IPS DF 19.7 (cell line): Measurements from ENCODE around the gene DOCK6.

ENCODE experiments used
- DNase-seq: peaks from one replicate; pipeline ENCODE4 v3.0.0-alpha.2; 2013; ENCODE audit warnings: low read depth, low spot score

DOCK6 gene

DNA sequence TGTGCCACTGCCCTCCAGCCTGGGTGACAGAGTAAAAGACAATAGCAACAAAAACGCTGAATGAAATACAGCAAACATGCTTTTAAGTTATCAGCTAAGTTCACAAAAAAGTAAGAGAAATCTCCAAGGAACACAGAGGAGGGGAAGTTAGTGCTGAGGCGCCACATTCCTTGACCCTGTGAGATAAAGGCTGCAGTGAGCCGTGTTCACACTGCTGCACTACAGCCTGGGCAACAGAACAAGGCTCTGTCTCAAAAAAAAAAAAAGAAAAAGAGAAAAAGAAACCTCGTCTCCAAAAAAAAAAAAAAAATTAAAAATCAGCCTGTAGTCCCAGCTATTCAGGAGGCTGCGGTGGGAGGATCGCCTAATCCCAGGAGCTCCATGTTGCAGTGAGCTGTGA lies 16.3 kb upstream of the DOCK6 start:
- no peak for DNase-seq

GRCh38 chr19:11274533-11275086 lies 12.3 kb upstream of the DOCK6 start:
- DNase-seq: no peak

- DNase-seq: no peak
Observed at GRCh38 chr19:11273989-11274388, 11.7 kb upstream of the DOCK6 start.

- no peak for DNase-seq
Observed at GRCh38 chr19:11273296-11273695, 11.0 kb upstream of the DOCK6 start.

DNA sequence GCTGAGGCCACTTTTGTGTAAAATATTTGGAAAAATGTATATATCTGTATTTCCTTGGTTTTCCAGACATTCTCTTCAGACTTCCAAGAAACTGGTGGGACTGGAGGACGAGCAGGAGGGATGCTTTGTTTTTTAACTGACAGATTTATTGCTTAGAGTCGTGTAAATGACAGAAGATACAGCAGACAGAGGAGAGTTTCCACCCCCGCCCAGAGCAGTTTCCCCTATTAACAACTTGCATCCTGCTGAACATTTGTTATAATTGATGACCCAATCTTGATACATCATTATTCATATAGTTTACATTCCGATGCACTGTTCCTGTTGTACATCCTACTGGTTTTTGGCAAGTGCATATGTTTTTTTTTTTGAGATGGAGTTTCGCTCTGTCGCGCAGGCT lies 7.1 kb upstream of the DOCK6 start:
- DNase-seq: no peak

DNA sequence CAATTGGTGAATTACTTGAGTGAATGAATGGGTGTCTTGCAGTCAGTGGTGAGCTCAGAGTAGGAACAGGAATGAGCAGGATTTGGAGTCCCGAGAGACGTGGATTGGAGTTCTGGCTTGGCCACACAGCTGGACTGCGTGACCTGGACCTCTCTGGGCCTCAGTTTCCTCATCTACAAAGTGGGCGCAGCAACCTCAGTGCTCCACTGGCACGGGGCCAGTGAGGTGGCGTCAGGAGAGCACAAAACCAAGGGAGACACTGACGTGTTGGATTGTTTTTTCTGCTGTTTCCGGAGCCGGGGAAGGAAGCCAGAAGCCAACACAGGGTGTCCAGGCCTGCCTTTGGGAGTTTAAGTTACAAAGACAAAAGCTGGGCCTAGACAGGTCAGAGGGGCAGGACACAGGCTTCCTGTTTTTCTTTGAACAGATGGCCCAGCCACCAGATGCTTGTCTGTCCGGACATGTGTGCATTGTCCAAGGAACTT lies 6.5 kb upstream of the DOCK6 start:
- no peak for DNase-seq

- no peak for DNase-seq
Observed at GRCh38 chr19:11267316-11268085, 5.2 kb upstream of the DOCK6 start.

DNA sequence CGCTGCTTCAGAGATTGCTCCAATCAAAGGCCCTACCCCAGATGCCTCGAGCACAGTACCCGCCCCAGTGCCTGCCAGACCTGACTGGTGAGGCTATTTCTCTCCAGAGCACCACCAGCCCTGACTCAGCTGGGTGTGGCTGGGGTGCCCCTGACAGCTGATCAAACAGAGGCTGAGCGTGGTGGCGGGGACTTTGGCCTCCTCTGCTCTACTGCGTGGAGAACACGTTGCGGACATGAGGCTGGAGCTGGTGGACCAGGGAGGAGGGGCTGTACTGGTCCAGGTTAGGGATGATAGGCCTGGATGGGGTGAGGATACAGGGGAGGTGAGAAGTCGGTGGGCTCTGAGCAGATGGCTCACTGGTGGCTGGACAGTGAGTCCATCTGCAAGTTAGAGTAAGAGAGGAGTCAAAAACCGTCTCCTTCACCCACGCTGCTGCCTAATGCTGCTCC lies 3.5 kb upstream of the DOCK6 start:
- no peak for DNase-seq

DNA sequence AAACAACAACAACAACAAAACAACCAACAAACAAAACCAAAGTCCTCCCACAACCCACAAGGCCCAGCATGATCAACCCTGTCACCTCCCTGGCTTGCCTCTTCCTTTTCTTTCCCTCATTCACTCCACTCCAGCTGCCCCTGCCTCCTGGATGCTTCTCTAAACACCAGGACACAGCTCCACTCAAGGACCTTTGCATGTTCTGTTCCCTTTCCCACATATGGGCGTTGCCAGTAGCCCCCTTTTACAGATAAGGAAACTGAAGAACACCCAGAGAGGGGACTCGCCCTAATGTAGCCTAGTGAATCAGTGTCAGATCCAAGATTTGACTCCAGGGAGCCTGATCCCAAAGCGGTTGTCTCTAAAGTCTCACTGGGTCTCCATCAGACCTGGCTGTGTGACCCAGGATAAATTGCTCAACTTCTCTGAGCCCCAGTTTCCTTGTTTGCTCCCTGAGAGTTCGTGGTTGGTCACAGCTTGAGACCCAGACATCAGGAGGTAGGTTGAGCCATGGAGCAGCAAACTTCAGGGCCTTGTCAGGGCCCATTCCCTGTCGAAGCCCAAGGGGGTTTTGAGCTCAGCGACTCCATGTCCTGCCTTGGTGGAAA lies 3.0 kb upstream of the DOCK6 start:
- no peak for DNase-seq

DNA sequence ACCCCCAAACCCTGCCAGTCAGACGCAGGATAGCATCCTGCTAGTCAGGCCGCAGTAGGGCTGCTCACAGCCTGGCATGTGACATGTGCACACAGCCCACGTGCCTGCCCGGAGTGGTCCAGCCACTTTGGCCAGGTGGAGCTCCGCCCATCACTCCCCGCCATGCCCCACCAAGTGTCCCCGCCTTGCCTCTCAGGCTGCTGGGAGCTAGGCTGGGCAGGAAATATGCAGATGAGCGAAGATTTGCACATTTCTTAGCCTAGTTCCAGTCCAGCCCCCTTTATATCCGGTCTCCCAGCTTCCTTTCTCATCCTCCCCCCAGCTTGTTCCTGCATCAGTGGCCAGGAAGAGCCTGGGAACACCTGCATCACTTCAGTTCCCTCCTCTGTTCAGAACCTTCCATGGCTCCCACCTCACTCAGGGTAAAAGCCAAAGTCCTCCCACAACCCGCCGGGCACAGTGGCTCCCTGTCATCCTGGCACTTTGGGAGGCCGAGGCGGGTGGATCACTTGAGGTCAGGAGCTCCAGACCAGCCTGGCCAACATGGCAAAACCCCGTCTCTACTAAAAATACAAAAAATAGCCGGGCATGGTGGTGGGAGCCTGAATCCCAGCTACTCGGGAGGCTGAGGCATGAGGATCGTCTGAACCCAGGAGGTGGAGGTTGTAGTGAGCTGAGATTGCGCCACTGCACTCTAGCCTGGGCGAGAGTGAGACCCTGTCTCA lies 2.3 kb upstream of the DOCK6 start:
- peak; percentile 59 for DNase-seq

GRCh38 chr19:11263726-11264125 lies 1.4 kb upstream of the DOCK6 start:
- no peak for DNase-seq

DNA sequence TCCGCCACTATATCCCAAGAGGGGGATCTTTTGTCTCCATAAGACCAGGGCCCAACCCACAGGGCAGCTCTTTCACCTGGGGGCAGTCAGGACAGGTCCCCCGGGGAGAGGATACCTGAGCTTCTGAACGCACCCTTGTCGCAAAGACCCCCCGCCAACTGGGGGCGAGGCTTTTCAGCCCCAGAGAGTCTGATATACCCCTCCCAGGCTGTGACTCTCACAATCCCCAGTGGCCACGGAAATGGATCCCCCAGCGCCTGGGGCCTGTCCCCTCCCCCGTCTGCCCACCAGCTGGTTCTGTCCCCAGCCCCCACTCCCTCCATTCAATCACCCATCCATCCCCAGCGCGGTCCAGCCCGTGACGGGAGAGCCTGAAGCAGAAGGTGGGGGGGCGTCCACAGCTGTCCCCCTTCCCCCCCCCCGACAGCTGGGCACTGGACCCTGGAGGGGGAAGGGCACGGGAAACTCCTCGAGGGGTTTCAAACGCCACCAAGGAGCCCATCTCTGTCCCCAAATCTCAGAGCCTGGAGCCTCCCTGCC lies 823 bp downstream of the DOCK6 start:
- no peak for DNase-seq

DNA sequence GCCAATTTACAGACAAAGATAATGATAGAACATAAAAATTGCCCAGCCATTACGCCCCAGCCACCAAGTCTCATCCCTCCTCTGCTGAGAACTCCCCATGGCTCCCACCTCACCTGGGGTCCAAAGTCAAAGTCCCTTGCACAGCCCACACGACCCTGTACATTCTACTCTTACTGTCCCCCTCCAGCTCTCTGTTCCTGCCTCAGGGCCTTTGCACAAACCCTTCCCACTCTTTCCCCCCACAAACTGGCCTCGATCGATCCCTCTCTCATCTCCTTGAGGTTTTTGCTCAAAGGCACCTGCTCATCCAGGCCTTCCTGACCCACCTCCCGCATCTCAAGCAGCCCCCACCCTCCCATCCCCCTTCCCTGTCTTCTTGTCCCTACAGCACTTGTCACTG lies 1.3 kb downstream of the DOCK6 start:
- DNase-seq: no peak

DNA sequence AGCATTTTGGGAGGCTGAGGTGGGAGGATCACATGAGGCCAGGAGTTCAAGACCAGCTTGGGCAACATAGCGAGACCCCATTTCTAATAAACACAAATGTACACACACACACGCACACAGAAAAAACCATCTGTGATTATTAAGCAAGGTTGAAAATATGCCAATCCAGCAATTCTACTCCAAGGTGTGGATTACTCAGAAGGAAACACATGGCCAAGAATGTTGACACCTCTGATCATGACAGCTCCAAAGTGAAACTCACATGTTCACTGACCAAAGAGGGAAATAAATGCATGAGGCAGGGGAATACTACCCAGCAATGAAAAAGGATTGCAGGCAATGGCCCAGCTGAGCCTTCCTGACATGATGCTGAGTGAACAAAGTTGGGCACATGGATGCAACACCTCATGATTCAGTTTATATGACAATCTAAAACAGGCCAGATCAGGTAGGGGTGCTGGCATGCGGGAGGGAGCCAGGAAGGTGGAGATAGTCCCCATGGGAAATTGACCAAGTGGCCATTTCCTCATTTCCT lies 4.4 kb downstream of the DOCK6 start:
- DNase-seq: no peak

GRCh38 chr19:11256189-11256588 lies 6.1 kb downstream of the DOCK6 start:
- DNase-seq: no peak

DNA sequence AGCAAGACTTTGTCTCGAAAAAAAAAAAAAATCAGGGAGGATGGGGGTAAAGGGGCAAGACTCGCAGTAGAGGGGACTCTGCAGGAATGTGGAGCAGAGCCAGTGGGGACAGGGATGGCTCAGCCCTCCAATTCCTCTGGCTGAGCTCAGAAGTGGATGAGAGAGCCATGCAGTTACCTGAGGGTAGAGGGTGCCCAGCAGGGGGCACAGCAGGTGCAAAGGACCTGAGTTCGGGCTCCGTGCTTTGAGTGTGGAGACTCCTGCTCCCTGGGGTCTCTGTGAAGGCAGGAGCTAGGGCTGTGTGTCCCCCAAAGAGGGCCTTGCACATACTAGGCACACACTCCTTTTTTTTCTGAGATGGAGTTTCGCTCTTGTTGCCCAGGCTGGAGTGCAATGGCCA lies 7.7 kb downstream of the DOCK6 start:
- DNase-seq: no peak

DNA sequence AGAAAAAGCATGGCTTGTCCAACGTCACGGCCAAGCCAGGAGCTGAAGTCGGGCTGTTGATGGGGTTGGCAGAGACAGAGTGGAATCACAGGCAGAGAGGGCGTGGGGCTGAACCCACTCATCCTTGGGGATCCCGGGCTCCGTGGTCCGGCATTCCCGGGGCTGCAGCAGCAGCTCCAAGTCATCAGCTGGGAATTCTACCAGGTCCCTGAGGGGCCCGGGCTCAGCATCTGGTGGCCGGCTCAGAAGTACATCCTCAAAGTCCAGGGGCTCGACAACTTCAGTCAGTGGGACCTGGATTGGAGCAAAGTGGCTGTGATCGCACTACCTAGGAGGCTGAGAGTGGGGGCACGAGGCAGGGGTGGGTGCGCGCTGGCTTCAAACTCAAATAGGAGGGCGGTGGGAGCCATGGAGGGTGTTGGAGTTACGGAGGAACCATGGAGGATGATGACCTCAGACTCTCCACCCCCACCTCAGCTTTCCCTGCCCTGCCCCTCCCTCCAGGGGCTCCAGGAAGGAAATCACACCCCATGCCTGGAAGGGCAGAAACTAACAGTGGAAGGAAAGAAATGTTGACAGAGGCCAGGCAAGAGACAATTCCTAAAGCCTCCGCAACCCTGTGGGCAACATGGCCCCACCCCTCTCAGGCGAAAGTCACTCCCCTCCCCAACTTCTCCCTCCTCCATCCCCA lies 9.5 kb downstream of the DOCK6 start:
- DNase-seq: no peak

- DNase-seq: no peak
Observed at GRCh38 chr19:11251650-11252314, 10.5 kb downstream of the DOCK6 start.

- DNase-seq: no peak
Observed at GRCh38 chr19:11251217-11251616, 11.1 kb downstream of the DOCK6 start.

- DNase-seq: no peak
Observed at GRCh38 chr19:11248852-11249251, 13.5 kb downstream of the DOCK6 start.

- no peak for DNase-seq
Observed at GRCh38 chr19:11247934-11248333, 14.4 kb downstream of the DOCK6 start.
